ENCODE data around the gene UAP1L1.
"Not testable (repeated sequence)": the region's sequence is repeated elsewhere in the genome, so short reads cannot be mapped to it uniquely, and the experiment has no call there.

The UAP1L1 gene

DNA sequence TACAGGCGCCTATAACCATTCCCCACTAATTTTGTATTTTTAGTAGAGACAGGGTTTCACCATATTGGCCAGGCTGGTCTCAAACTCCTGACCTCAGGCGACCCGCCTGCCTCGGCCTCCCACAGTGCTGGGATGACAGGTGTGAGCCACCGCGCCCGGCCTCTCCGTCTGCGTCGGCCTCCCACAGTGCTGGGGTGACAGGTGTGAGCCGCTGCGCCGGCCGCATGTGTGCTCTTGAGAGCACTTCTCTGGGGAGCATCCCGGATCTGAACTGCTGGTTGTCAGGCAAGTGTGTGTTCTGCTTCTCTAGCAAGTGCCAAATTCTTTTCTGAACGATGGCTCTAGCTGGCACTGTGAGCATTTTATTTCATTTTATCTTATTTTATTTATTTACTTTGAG is 19.8 kb upstream of the UAP1L1 start:
- TF ChIP-seq, protein P1, sequence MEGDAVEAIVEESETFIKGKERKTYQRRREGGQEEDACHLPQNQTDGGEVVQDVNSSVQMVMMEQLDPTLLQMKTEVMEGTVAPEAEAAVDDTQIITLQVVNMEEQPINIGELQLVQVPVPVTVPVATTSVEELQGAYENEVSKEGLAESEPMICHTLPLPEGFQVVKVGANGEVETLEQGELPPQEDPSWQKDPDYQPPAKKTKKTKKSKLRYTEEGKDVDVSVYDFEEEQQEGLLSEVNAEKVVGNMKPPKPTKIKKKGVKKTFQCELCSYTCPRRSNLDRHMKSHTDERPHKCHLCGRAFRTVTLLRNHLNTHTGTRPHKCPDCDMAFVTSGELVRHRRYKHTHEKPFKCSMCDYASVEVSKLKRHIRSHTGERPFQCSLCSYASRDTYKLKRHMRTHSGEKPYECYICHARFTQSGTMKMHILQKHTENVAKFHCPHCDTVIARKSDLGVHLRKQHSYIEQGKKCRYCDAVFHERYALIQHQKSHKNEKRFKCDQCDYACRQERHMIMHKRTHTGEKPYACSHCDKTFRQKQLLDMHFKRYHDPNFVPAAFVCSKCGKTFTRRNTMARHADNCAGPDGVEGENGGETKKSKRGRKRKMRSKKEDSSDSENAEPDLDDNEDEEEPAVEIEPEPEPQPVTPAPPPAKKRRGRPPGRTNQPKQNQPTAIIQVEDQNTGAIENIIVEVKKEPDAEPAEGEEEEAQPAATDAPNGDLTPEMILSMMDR (conservative IDR thresholded peaks at IDR 0.05; ENCODE audit: control insufficient read depth, insufficient read depth, low read depth, low read length), result no peak
- no peak overlapping the region for H3K4me3 ChIP-seq (ENCODE audit: control insufficient read depth, low read depth, low read length)
- no peak for DNase-seq (ENCODE audit: low read depth)

DNA sequence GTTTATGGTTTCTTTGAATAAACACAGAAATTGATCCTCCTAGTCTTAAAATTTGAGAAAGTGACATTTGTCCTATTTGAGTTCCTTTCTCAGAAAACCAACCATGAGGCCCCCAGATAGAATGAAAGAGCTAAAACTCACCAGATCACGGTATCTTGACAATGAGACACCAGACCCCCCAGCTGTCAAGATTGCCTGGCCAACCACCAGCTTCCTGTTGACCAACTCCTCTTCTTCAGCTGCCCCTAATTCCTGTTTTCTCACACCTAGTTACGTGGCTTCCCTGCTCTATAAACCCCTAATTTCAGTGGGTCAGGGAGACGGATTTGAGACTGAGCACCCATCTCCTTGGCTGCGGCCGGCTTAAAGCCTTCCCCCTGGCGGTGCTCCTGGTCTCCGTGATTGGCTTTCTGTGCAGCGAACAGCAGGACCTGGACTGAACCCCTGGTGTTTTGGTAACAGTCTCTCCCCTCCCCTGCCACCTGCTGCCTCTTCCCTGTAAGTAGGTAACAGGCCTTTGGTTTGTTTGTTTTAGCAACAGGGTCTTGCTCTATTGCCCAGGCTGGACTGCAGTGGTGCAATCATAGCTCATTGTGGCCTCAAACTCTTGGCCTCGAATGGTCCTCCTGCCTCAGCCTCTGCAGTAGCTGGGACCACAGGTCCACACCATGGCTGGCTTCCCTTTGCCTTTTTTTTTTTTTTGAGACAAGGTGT is 18.6 kb upstream of the UAP1L1 start:
- H3K4me3 ChIP-seq (ENCODE audit: control insufficient read depth, low read depth, low read length), result no peak overlapping the region
- no peak for DNase-seq (ENCODE audit: low read depth)
- TF ChIP-seq, protein P1 (conservative IDR thresholded peaks at IDR 0.05; ENCODE audit: control insufficient read depth, insufficient read depth, low read depth, low read length), result no peak

DNA sequence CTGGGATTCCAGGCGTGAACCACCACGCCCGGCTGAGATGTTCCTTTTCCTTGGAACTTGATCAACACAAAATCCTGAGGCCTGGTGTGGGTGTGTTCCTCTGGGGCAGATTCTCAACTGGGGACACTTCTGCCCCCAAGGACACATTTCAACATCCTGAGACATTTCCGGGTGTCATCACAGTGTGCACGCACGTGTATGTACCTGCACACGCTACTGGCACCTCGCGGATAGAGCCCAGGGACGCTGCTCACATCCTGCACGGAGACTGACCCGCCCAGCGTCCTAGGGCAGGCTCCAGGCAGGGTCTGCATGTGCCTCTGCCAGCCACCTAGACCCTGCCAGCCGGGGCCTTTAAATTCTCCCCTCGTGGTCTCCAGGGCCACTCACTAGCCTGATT is 14.9 kb upstream of the UAP1L1 start:
- TF ChIP-seq, protein P1 (conservative IDR thresholded peaks at IDR 0.05; ENCODE audit: control insufficient read depth, insufficient read depth, low read depth, low read length), result no peak
- H3K4me3 ChIP-seq (ENCODE audit: control insufficient read depth, low read depth, low read length), result no peak overlapping the region
- no peak for DNase-seq (ENCODE audit: low read depth)

DNA sequence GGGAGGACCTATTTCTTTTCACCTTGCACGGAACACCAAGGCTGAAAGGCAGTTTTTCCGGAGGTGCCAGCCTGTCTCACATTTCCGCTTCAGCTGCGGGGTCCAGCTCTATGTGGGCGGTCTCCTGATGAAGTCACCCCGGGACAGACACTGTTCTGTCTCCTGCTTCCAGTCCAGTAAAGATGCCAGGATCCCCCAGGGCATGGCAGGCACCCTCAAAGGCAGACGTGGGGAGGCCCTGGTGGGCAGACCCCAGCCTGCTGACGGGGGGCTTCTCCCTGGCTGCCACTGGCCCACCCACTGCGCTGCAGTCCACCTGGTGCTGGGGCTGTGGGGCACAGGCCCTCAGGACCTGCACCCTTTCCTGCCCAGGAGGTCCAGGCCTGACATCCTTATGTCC is 14.5 kb upstream of the UAP1L1 start:
- not testable (repeated sequence) for DNase-seq (ENCODE audit: low read depth); H3K4me3 ChIP-seq (ENCODE audit: control insufficient read depth, low read depth, low read length)

DNA sequence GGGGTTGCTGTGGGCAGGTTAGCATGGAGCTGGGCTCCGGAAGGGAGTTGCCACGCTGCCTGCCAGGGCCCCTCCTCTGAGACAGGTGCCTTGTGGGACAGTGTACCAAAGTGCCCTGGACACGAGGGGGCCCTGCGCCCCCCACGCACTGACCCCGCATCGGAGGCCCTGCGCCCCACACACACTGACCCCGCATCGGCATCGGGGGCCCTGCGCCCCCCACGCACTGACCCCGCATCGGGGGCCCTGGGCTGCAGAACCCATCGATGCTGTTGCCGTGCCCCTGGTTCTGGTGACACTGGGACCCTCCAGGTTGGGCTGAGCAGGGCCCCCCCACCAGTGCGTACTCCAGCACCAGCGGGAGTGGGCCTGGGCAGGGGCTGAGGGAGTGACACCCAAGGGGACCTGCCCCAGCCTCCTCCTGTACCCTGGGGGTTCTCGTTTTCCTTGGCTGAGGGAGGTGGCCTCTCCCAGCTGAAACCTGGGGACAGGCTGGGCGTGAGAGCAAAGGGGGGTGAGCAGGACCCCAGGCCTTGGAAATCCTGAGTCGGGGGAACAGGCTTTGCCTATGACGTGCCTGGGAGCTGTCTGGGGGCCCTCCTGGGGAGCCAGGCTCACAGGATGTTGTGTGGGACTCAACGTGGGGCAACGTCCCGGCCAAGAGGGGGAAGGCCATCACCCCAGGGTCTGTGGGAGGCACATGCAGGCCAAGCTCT is 13.8 kb upstream of the UAP1L1 start:
- TF ChIP-seq, protein P1 (conservative IDR thresholded peaks at IDR 0.05; ENCODE audit: control insufficient read depth, insufficient read depth, low read depth, low read length), result no peak
- DNase-seq (ENCODE audit: low read depth), result no peak
- H3K4me3 ChIP-seq (ENCODE audit: control insufficient read depth, low read depth, low read length), result no peak overlapping the region

DNA sequence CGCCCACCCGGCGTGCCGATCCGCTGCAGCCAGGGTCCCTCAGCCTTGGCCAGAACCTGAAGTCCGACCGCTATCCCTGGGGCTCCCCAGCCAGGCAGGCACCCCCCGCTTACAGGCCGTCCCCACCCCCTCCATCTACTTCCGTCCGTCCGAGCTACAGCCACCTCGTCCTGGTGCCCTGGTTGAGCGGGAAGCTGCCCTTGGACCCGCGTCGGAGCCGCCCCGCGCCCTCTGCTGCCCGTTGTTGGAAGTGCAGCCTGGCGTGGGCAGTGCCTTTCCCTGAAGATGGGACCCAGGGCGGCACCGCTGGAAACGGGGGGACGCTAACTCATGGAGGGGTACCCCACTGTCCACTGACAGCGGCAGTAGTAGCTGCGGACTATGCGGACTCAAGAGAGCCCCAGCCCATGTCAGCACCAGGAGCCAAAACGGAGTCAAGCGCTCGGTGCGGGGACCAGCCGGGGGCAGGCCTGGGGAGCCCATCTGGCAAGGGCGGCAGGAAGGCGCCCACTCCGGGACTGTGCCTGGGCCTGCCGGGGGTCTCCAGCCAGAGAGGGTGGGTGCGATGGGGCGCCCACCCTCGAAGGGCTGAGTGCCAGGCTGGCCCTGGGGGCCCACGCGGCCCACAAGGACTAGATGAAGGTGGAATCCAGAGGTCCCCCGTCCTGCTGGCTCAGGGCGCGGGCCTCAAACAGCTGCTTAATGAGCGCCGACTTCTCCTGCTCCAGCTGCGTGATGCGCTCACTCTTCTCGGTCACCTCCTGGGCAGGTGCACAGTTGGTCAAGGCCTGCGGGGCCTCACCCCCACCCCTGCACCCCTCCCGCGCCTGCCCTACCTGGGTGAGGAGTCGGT is 13.1 kb upstream of the UAP1L1 start:
- TF ChIP-seq, protein P1 (conservative IDR thresholded peaks at IDR 0.05; ENCODE audit: control insufficient read depth, insufficient read depth, low read depth, low read length), result peak; percentile 75
- DNase-seq (ENCODE audit: low read depth), result peak; percentile 40
- H3K4me3 ChIP-seq (ENCODE audit: control insufficient read depth, low read depth, low read length), result no peak overlapping the region

DNA sequence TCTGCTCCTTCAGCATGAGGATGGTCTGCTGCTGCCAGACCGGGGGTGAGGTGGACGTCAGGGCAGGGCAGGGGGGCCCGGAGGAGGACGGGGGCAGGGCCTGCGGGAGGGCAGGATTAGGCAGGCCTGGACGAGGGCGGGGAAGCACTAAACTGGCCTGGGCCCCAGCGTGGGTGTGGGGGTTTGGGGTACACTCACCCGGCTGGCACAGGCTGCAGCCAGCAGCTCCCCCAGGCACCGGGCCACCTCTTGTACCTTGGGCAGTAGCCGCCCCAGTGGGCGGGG is 12.5 kb upstream of the UAP1L1 start:
- no peak overlapping the region for H3K4me3 ChIP-seq (ENCODE audit: control insufficient read depth, low read depth, low read length)
- DNase-seq (ENCODE audit: low read depth), result no peak
- TF ChIP-seq, protein P1 (conservative IDR thresholded peaks at IDR 0.05; ENCODE audit: control insufficient read depth, insufficient read depth, low read depth, low read length), result no peak
